Endothelial cell of umbilical vein (primary cell): Measurements from ENCODE around the gene CYFIP2. TPM values are rescaled to one million over a fixed set of nuclear protein-coding genes. Genes with fewer than 3 reads are reported as not detected.

Experiments
- BruUV-seq: library from RNA; stranded (reverse); fragments of 400-500 nt; replicated peaks from 2 replicates; lab custom pipeline; 2021; lab: Mats Ljungman, UMichigan
- CTCF ChIA-PET: fragments of 300-600, 350-600 bp; sonication (Branson Sonifier 250); formaldehyde crosslinking; loops from one replicate; lab custom pipeline; 2021; ENCODE audit warnings: antibody characterized with exemption, inconsistent platforms; lab: Charles Lee
- POLR2A ChIA-PET: fragments of 300-600, 350-600 bp; sonication (Branson Sonifier 250); formaldehyde crosslinking; loops from one replicate; lab custom pipeline; 2021; ENCODE audit warnings: antibody characterized with exemption, inconsistent platforms; lab: Charles Lee
- DNase-seq: peaks from one replicate; pipeline ENCODE4 v3.0.0-alpha.2; 2011; ENCODE audit warnings: low read depth, low spot score
- FAIRE-seq: peaks from 2 replicates; lab custom pipeline; 2011; peaks lifted over from hg19 to GRCh38; lab: Jason Lieb, UNC
- H2AFZ ChIP-seq: 2 replicates; pipeline ENCODE4 v1.6.0; 2012; ENCODE audit warnings: low read depth, low read length, control low read depth, inconsistent platforms
- H3K27ac ChIP-seq: 2 replicates; pipeline ENCODE4 v1.5.1; 2011; ENCODE audit warnings: low read depth, mild to moderate bottlenecking, control low read depth, low read length, moderate library complexity; ENCODE audit not compliant: insufficient read depth
- H3K27me3 ChIP-seq, 2 experiments: 2 replicates each; pipeline versions ENCODE4 v1.6.0 to v1.6.1; 2011; ENCODE audit warnings: low read length in 2 of 2, mixed read lengths in 1 of 2; ENCODE audit not compliant: control insufficient read depth in 2 of 2, insufficient read depth in 2 of 2
- H3K36me3 ChIP-seq, 2 experiments: 2 replicates in 1 of 2; 3 replicates in 1 of 2; pipeline ENCODE4 v1.5.1; 2011; ENCODE audit warnings: low read length in 2 of 2, mild to moderate bottlenecking in 1 of 2, moderate library complexity in 1 of 2; ENCODE audit not compliant: control insufficient read depth in 2 of 2, insufficient read depth in 2 of 2; ENCODE audit errors: extremely low read depth in 1 of 2
- H3K4me1 ChIP-seq: 3 replicates; pipeline ENCODE4 v1.5.1; 2011; ENCODE audit warnings: mild to moderate bottlenecking, low read length; ENCODE audit not compliant: control insufficient read depth, insufficient read depth; ENCODE audit errors: extremely low read depth
- H3K4me2 ChIP-seq: 2 replicates; pipeline ENCODE4 v1.6.1; 2011; ENCODE audit warnings: low read length, control low read depth, mixed read lengths; ENCODE audit not compliant: insufficient read depth
- H3K4me3 ChIP-seq, 3 experiments: fragments of 200-600 bp in 1 of 3; sonication (generic), shearing (Covaris generic) in 1 of 3; replicated peaks in 1 of 3; 2 replicates each; pipeline ENCODE4 v1.5.1; 2011 to 2016; ENCODE audit warnings: control low read depth in 3 of 3, low read length in 3 of 3, mild to moderate bottlenecking in 2 of 3, inconsistent platforms in 1 of 3, low read depth in 1 of 3, moderate library complexity in 1 of 3; ENCODE audit not compliant: insufficient read depth in 1 of 3
- H3K79me2 ChIP-seq: 2 replicates; pipeline ENCODE4 v1.6.0; 2012; ENCODE audit warnings: low read length, inconsistent platforms; ENCODE audit not compliant: control insufficient read depth, insufficient read depth
- H3K9ac ChIP-seq: replicated peaks from 2 replicates; pipeline ENCODE3; 2011; ENCODE audit warnings: low read length, control low read depth; ENCODE audit not compliant: insufficient read depth; ENCODE audit errors: extremely low read depth
- H3K9me1 ChIP-seq: replicated peaks from 3 replicates; pipeline ENCODE4 v1.6.0; 2011; ENCODE audit warnings: mild to moderate bottlenecking, low read length; ENCODE audit not compliant: control insufficient read depth, insufficient read depth; ENCODE audit errors: extremely low read depth
- H3K9me3 ChIP-seq: replicated peaks from 2 replicates; pipeline ENCODE4 v1.5.1; 2012; ENCODE audit warnings: low read length, inconsistent platforms; ENCODE audit not compliant: control insufficient read depth, insufficient read depth
- H4K20me1 ChIP-seq: replicated peaks from 2 replicates; pipeline ENCODE3; 2011; ENCODE audit warnings: mild to moderate bottlenecking, low read length; ENCODE audit not compliant: control insufficient read depth, insufficient read depth; ENCODE audit errors: extremely low read depth
- EZH2 ChIP-seq: IDR thresholded peaks from 2 replicates; pipeline ENCODE4 v1.6.1; 2012; ENCODE audit warnings: borderline replicate concordance, low read depth, mild to moderate bottlenecking, moderate library complexity, low read length, inconsistent platforms; ENCODE audit not compliant: severe bottlenecking
- FOS ChIP-seq: IDR thresholded peaks from 2 replicates; pipeline ENCODE4 v1.6.1; 2011; ENCODE audit warnings: mild to moderate bottlenecking, low read length, moderate library complexity, borderline replicate concordance; ENCODE audit not compliant: insufficient read depth
- GATA2 ChIP-seq: IDR thresholded peaks from 2 replicates; pipeline ENCODE4 v1.7.0; 2011; ENCODE audit warnings: low read depth, mild to moderate bottlenecking, moderate library complexity, mixed read lengths, low read length; ENCODE audit not compliant: insufficient read length, insufficient read depth
- JUN ChIP-seq: IDR thresholded peaks from 2 replicates; pipeline ENCODE4 v1.6.1; 2011; ENCODE audit warnings: borderline replicate concordance, low read depth; ENCODE audit not compliant: insufficient read length, insufficient read depth
- MAX ChIP-seq: IDR thresholded peaks from 2 replicates; pipeline ENCODE4 v1.6.1; 2011; ENCODE audit not compliant: insufficient read depth, insufficient read length
- MYC ChIP-seq: IDR thresholded peaks from one replicate; pipeline ENCODE4 v1.6.1; 2011; ENCODE audit warnings: mild to moderate bottlenecking, low read depth, low read length
- POLR2A ChIP-seq: IDR thresholded peaks from 2 replicates; pipeline ENCODE4 v1.6.1; 2012; ENCODE audit warnings: low read depth, mild to moderate bottlenecking, control low read depth, low read length
- POLR2AphosphoS5 ChIP-seq: IDR thresholded peaks from 2 replicates; pipeline ENCODE4 v1.6.1; 2012; ENCODE audit warnings: low read depth, mild to moderate bottlenecking, control low read depth, low read length, moderate library complexity; ENCODE audit not compliant: insufficient read depth
- dilution Hi-C: fragments of 300-500 bp; cut with MboI; formaldehyde crosslinking; loops from one replicate; pipeline ENCODE4 v1.15.0; 2019; ENCODE audit warnings: low sequenced_read_pairs; ENCODE audit not compliant: extremely low pct_ligation_motif_present
- intact Hi-C: fragments of 100-400 bp; cut with micrococcal nuclease; formaldehyde crosslinking; loops from one replicate; pipeline ENCODE4 v1.10.0; 2022
- polyA plus RNA-seq, 4 experiments: library from polyadenylated mRNA; depleted of rRNA in 3 of 4; stranded (reverse) in 3 of 4; unstranded in 1 of 4; fragments of >200 nt; gene quantifications; 2 replicates each; pipeline versions ENCODE4 v1.2.1 to v1.2.3, GENCODE V29; 2011 to 2012; ENCODE audit warnings: missing spikeins in 1 of 4
- total RNA-seq: library from RNA; stranded (reverse); gene quantifications from 2 replicates; pipeline ENCODE4 v1.2.3, GENCODE V29; 2021

The CYFIP2 gene
- total and polyA plus RNA-seq, 2 donors (not counting 3 experiments of a cell fraction or from before 2014, with no cell fraction given), result 9.2 to 22.4 TPM

DNA sequence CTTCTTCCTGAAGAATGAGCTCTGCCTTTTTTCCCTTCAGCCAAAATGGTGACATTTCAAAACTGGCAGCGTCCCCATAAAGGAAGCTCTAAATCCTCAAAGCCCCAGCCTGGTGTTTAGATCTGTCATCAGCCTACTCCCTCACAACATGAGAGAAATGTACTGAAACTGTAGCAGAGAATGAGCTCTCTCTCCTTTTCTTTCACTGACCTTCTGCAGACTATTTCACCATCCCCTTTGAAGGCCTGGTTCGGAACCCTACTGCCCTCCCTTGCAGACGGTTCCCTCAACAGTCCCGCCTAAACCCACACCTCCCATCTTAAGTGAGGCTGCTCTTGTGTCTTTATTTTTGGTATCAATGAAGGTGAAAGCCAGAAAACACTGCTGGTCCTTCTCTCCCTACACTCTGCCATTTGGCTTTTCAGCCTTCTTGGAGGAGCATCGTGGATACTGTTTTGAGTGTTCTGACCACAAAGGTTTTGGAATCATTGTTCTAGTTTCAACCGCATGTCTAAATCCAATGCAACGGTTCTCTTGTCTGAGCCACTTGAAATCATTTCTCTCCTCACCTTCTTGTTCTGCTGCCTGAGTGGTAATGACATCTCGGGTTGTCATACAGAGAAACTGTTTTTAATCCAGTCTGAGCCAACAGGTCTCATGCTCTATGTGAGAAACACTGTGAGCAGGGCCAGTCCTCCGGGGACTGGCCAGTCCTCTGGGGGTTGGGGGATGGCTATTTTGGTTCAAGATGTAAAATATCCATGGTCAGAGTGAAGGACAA lies 46.2 kb upstream of the CYFIP2 start:
- Histone ChIP-seq H3K4me2 (no peak overlapping the region), H3K27ac (no peak overlapping the region), H2AFZ (no peak overlapping the region), H3K9me1 (no peaks in the 10 kb centered on the region), H3K4me1 (no peaks in the 10 kb centered on the region), H4K20me1 (no peaks in the 10 kb centered on the region), H3K4me3 (no peak overlapping the region), H3K9ac (no peak overlapping the region), H3K79me2 (no peaks in the 10 kb centered on the region), H3K27me3 (no peaks in the 10 kb centered on the region), H3K9me3 (no peaks in the 10 kb centered on the region), H3K36me3 (no peaks in the 10 kb centered on the region)
- intact Hi-C loops, result no loop called here
- dilution Hi-C loops, result no loop called here
- CTCF ChIA-PET, result no interaction called here
- FAIRE-seq (no peak), DNase-seq (no peak)
- no TSS peak for BruUV-seq
- POLR2A ChIA-PET, result no interaction called here
- TF ChIP-seq MYC, result no peak
- TF ChIP-seq POLR2A, result no peak
- no peak for TF ChIP-seq GATA2
- no peak for TF ChIP-seq JUN
- TF ChIP-seq EZH2, result no peak
- no peak for TF ChIP-seq POLR2AphosphoS5
- no peak for TF ChIP-seq MAX
- no peak for TF ChIP-seq FOS
